ENCODE results near the gene ANO7.

ANO7 gene

DNA sequence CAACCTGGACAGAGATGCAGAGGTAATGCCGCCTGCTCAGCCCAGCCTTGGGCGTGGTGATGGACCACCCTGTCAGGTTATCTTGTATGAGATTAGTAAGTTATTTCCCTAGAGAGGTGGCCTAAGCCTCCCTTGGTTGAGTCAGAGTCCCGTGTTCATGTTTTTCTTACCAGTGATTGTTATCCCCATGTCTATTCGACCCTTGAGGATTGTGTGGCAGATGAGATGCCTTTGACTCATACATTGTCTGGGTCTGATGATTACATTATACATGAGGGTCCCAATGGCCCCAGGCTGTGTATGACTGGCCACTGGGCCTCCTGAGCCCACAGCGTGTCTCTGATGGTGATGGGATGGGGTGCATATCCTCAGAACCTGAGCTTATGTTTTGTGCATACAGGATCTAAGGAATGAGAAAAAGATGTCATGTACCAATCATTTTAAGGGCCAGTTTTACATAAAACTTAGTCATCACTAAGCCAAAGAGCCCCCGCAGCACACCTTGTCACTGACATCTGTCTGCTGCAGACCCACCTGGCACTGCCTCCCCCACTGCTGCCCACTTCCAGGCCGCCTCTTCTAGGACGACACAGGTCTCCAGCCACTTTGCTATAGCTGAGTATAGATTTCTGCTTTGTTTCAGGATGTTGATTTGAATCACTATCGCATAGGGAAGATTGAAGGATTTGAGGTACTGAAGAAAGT lies 30.5 kb upstream of the ANO7 start:
- no peak for DNase-seq

DNA sequence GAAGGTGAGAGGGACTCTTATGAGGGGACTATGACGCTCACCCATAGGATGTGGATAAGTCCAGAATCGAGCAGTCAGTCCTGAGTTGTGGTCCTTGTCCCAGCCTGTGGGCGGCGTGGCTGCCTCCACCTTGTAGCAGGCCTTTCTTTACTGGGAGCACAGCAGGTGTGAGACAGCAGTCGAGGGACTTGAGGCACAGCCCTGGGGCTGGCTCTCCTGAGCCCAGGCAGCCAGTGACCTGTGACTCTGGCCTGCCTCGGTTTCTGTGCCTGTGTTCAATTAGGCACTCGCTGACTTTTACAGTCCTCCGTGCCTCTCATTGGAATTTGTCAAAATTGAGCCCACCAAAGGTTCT lies 30.0 kb upstream of the ANO7 start:
- no peak for DNase-seq

DNA sequence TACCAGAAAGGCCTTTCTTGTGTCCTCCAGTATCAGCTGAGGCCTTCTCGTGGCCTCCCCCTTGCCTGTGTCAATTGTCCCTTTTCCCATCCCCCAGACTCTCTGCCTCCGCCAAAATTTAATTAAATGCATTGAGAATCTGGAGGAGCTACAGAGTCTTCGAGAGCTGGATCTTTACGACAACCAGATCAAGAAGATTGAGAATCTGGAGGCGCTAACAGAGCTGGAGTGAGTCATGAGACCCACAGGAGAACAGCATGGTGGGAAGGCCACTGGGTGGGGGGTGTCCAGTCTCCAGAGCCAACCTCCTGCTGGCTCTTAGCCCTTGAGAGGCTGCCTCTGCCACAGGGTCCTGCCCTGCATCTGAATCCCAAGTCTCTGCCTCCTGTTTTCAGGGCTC lies 29.4 kb upstream of the ANO7 start:
- DNase-seq = no peak

DNA sequence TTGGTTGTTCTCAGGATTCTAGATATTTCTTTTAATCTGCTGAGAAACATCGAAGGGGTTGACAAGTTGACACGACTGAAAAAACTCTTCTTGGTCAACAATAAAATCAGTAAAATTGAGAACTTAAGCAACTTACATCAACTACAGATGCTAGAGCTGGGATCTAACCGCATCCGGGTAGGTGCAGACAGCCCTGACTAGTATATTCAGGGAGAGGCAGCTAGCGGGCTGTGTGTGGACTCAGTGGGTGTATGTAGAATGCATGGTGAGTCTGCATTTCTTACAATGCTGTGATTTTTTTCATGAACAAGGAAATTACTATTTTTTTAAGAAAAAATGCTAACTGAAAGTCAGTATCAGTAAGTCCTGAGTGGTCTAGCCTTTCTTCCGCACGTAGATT lies 28.2 kb upstream of the ANO7 start:
- DNase-seq = no peak

DNA sequence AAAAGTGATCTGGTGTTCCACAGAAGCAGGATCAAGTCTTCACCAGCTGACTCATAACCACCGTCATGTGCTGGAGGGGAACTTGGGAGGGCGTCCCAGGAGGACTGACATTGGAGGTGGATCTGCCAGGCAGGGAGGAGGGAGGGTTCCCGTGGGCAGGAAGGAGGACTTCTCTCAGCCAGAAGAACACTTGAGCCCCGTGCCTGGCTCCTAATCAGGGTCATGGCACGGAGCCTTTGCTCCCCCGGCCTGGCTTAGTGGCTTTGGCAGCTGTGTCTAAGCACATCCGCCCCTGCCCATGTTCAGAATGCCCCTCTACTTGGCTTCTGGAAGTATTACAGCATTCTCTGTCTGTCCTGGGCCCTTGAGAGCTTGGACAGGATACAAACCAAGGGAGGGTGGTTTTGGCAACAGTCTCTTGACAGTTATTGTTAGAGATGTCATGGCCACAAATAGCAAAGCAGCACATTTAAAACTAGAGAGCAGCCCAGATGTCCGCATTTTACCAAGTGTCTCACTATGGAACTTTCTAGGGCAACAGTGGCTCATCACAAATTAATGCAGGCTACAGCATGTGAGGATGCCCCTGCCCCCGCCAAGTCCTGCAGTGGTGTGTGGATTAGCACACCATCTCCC lies 26.7 kb upstream of the ANO7 start:
- no peak for DNase-seq

DNA sequence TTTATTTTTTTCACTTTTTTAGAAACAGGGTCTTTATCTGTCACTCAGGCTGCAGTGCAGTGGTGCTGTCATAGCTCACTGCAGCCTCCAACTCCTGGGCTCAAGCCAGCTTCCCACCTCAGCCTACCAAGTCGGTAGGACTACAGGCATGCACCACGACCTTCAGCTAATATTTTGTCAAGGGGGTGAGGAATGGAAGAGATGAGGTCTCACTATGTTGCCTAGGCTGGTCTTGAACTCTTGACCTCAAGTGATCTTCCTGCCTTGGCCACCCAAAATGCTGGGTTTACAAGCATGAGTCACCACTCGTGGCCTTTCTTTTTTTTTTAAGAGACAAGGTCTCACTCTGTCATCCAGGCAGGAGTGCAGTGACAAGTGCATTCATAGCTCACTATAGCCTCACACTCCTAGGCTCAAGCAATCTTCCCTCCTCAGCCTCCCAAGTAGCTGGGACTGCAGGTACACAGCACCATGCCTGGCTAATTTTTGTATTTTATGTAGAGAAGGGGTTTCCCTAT lies 24.8 kb upstream of the ANO7 start:
- no peak for DNase-seq

DNA sequence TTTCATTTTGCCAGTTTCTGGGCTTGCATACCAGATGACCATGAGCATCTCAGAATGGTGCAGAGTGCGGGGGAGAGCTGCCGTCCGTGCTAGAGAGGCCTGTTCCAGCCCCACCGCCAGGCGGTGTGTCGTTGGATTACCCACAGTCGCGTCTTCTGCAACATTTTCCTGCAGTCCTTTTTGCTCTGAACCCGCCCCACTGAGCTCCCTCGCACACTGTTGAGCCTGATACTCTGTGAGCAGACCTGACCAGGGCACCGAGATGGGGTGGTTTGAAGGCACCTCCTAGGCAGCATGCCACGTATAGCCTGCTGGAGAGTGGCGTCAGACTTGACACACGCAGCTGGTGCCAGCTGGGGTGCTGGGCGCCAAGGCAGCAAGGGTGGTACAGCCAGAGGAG lies 20.1 kb upstream of the ANO7 start:
- no peak for DNase-seq

DNA sequence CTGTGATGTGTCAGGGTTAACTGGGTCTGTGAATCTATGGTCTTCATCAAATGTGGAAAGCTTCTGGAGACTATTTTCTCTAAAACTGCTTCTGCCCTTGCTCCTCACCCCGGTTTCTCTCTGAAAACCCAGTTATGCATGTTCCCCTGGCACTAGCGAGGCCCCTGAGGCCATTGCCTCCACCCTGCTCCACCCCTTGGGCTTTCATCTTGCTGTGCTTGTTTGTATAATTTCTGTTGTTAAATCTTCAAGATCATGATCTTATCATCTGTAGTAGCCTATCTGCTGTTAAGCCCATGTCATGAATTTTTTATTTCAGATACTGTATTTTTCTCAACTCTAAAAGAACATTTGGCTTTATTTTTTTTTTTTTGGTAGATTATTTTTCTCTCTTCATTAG lies 14.9 kb upstream of the ANO7 start:
- DNase-seq = no peak

DNA sequence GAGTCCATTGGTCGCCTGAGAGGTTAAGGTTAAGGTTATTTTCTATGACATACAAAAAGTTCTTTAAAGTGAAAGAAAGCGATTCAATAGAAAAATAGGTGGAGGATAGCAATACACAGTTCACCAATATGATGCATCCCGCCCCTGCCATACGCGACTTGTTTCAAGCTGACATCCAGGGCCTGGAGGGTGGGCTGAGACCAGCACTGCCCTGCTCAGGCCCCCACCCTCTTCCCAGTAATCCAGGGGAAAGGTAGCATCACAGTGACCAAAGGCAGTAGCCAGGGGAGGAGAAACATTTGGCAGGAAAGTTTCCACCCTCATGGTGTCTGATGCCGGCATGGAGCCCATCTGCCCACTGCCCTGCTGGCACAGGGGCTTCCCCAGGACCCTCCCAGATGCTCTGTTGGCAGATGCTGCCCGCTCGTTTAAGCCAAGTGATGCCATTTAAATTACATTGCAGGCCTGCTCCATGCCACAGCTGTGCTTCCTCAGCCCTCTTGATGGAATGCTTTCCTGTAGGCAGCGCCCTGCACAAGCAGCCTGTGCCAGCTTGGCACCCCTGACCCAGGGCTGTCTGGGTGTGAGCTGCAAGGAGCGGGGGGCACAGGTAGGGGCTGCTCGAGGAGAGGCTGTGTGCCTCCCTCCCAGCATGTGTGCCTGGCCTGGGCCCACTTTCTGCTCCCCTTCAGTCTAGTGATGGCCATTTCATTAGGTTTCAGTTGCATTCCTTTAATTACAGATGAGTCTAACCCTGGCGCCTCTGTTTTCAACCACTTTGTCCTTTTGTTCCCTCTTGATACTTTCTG lies 10.7 kb upstream of the ANO7 start:
- no peak for DNase-seq

DNA sequence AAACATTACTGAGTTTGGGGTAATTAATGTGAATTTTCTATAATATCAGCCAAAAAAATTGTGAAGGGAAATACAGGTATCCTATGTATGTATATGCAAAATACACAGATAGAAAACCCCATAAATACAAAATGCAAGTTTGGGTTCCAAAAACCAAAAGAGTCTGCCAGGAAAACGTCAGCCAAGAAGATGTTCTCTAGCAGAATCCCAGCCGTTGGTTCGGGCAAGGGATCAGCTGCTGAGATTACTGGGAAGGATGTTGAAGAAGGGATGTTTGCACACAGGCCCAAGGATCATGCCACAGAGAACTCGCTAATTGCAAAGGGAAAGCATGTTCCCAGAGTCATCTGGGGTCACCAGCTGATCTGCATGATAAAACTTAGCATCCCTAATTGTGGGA lies 9.5 kb upstream of the ANO7 start:
- no peak for DNase-seq

DNA sequence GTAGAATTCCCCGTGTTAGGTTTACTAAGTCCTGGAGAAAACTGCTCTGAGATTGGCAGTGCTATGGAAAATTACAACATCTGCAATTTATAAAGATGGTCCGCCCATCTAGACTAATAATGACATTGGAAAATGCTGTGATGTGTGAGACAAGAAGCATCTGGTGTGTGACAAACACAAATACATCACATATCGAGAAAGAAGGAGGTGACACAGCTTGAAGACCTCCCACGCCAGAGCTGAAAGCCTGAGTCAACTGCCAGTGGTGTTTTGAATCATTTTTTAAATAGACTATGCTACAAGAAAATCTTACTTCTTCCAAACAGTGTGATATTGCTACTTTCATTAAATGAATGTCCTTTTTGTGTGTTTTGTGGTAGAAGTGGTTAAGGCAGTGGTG lies 8.6 kb upstream of the ANO7 start:
- DNase-seq = no peak

DNA sequence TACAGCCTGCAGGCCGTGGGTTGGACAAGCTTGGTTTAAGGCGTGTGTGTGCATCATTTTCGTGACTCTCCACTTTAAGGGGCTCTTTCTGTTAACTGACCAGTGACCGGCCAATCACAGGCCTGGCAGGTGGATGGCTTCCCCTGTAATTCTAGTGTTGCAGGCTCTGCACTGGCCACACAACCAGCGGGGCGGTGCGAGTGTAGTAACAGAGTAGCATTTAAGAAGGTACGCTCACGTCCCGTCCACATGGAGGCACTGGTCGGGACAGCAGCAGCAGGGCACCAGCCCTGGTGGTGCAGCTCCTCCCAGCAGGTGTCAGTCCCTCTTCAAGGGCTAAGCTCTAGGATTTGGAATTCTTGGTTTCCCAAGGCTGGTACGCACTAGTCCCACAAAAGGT lies 8.0 kb upstream of the ANO7 start:
- DNase-seq = no peak

DNA sequence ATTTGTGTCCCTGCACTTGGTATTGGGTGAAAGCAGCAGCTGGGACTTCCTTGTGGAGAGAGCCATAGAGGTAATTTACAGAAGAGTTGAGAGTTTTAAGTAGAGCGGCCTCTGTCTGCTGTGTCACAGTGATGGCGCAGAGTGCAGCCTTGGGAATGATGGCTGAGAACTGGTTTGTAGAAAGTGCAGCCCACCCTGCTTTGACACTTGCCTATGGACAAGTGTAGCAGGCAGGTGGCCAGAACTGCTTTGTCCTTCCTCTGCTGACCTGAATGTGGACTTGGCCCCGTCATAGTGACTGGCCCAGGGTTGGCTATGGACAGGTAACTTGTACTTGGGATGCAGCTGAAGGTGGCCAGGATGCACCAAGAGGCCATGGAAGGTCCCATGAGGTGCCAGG lies 6.4 kb upstream of the ANO7 start:
- DNase-seq = no peak

DNA sequence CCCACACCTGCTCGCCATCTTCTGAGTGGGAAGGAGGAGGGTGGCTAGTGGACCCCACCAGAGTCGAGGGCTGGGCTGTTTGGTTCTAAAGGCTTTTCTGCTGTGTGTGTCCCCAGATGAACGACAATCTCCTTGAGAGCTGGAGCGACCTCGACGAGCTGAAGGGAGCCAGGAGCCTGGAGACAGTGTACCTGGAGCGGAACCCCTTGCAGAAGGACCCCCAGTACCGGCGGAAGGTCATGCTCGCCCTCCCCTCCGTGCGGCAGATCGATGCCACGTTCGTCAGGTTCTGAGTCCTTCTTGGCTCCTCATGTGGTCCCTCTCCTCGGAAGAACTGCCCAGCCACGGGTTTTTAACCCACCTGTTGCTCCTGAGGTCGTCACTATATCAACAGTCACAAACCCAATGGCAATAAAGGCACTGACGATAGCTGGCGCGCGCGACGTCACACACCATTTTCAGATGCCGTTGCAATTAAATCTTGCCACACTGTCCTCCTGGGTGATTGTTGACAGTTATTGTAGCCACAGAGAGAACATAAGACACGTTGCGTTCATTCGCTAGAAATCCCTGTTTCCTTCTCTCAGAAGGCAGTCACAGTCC lies 5.8 kb upstream of the ANO7 start:
- no peak for DNase-seq

DNA sequence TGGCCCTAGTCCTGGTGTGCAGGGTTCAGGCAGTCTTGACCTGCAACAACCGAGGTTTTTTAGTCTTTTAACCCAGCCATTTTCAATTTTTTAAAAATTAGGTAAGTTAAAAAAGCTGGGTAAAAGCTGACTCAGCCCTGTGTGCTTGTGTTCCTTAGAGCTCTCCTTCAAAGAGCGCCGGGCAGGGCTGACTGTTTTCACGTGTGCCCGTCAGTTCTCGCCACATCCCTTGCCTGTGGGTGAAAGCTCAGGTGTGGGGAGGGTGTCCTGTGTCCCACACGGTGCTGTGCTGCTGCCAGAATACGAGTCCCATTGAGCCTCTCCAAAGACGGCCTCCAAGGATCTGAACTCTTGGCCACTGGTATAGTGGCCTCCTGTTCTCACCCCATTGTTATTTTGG lies 5.3 kb upstream of the ANO7 start:
- no peak for DNase-seq

DNA sequence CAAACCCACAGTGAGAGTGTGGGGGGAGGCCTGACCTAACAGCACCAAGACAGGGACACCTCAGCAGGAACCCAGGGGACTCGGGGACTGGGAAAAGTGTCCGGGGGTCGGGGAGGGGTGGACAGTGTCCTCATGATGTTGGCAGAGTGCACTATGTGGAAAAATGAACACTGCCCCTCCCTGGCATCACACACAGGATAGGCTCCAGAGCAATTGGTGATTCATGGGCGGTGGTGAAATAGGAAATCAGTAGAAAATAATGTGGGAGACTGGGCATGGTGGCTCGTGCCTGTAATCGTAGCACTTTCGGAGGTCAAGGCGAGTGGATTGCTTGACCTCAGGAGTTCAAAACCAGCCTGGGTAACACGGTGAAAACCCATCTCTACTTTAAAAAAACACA lies 3.6 kb upstream of the ANO7 start:
- no peak for DNase-seq

DNA sequence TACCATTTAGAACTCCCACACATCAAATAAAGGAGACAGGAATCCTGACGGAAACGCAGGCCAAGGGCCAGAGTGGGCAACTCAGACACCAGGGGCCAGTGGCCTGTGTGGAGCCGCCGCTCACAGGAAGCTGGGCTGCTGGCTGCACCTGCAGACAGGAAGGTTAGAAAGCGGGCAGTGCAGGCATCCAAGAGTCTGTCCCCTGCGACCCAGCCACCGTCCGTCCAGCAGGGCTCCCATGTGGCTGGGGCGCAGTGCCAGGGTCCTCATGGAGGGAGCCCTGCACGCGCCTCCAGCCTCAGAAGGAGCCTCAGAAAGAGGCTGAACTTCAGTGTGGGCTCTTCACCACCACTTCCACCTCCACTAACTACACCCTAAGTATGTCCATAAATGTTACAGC lies 2.5 kb upstream of the ANO7 start:
- DNase-seq = no peak

DNA sequence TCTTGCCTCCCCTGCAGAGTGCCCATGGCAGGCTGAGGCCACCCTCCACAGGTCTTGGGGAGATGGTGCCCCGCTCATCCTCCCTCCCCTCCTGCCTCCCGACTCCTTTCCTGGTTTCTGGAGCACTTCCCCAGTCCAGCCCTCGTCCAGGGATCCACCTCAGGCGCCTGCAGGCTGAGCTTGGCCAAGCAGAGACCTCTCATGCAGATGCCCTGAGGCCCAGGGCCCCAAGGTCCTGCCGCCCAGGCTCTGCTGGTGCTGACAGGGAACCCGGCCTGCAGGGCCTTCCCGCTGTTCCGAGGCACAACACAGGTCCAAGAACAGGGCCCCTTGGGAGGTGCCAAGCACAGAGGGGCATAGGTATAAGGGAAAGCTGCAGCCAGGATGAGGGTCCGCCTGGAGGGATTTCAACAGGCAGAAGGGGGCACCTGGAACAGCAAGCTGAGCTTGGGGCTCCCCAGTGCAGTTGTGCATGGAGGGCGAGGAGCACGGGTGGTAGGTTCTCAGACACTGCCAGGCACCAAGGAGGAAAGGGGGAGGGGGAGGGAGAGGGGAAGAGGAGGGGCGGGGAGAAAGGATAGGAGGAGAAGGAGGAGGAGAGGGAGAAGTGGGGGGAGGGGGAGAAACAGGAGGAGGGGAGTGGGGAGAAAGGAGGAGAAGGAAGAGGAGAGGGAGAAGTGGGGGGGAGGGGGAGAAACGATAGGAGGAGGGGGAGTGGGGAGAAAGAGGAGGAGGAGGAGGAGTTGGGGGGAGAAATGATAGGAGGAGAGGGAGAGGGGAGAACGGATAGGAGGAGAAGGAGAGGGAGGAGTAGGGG lies 1.2 kb upstream of the ANO7 start:
- no peak for DNase-seq

DNA sequence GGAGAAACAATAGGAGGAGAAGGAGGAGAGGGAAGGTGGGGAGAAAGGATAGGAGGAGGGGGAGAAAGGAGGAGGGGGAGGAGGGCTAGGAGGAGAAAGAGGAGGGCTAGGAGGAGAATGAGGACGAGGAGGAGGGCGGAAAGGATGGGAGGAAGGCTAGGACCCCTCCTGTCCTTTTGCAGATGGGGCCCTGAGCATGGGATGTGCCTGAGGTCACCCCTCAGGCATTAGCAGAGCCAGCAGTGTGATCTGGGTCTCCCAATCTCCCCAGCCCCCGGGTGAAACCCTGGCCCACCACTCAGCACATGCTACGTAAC lies 601 bp upstream of the ANO7 start:
- DNase-seq = no peak

DNA sequence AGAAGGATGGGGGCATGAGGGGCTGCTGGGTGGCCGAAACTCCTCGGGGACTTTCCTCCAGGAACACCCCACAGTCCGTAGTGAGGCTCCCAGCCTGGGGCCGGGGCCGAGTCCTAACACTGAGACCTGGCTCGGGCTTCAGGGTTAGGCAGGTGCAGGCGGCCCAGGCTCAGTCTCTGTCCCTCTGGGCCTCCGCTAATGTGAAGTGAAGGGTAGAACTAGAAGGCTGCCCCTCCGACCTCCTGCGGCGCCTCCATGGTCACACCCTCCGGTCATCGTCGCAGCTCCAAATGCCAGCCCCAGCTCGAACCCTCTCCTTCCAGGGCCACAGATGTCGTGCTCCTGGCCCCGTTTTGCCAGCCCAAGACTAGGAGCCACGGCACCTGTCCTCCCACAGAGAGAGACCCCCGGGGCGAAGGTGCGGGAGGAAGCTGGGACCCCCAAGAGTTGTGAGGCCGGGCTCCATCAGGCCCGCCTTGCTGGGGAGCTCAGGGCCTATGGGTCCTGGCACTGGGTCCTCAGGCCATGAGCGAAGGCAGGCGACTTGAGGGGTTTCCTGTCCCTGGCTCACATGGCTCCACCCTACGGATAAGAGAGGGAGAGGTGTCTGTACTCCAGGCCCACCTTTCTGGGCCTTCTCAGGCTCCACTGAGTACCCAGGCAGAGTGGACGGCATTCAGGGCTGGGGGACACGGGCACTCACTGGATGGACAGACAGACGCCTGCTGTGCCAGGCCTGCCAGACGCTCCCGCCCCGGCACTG lies 797 bp downstream of the ANO7 start:
- no peak for DNase-seq

DNA sequence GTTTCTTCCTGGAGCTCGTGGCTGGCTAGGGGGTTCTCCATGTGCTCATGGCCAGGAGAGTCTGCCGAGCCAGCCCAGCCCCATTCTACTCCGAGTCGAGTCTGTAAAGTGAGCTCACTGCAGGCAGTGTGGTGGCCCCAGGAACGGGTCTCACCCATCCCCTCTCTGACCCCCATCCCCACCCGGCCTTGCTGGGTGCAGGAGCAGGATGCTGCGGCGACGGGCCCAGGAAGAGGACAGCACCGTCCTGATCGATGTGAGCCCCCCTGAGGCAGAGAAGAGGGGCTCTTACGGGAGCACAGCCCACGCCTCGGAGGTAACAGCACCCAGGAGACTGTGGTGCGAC lies 1.4 kb downstream of the ANO7 start:
- no peak for DNase-seq

DNA sequence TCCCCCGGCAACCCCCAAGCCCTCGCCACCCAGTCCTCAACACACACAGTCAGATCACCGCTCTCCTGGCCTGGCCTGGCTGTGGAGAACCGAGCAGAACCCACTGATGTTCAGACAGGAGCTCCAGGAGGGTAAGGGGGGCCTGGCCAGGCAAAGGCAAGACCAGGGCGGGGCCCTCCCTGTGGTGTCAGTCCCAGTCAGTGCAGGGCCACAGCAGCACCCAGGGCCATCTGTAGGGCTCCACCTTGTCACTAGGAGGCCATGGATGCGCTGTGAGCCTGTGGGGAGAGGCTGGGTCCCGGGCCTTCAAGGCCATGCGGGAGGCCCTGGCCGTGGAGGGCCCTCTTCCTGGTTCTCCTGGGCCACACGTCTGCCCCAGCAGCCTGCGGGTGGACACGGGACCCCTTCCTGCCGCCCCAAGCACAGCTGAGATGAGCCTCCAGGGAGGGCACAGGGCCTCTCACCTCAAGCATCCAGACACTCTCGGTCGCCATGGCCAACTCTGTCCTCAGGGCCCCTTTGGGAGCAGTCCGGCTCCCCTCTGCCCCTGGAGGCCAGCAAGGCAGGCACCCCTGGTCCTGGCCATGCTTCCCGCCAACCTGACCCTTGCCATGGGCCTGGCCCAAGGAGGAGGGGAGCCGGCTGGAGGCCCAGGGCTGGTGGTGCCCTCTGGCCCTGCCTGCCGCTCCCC lies 2.0 kb downstream of the ANO7 start:
- DNase-seq = no peak
